T-cell (primary cell): ENCODE measurements around the gene SLC47A1. TPM values are rescaled to one million over a fixed set of nuclear protein-coding genes. Genes with fewer than 3 reads are reported as not detected.
A peak's percentile ranks its signal among the peaks of the same experiment; 100 is the strongest.

Source experiments
- ATAC-seq, 4 experiments: fragments of 200-7000 bp in 3 of 4; fragments of 150-1000 bp in 1 of 4; cut with Tn5 transposase; replicated peaks in 1 of 4; 1 replicate in 3 of 4; 2 replicates in 1 of 4; pipeline ENCODE4 v1.10.0; 2021; ENCODE audit warnings: moderate library complexity in 3 of 4, mild to moderate bottlenecking in 2 of 4, moderate number of reproducible peaks in 1 of 4
- CTCF ChIA-PET, 2 donors: fragments of 300-600 bp; sonication (Branson Sonifier 250); formaldehyde crosslinking; loops; one replicate each; lab custom pipeline; 2022; ENCODE audit warnings: antibody characterized with exemption in 2 of 2; lab: Charles Lee
- POLR2A ChIA-PET, 2 donors: fragments of 300-600 bp; sonication (Branson Sonifier 250); formaldehyde crosslinking; loops; one replicate each; lab custom pipeline; 2022; ENCODE audit warnings: antibody characterized with exemption in 2 of 2; lab: Charles Lee
- DNase-seq, 35 experiments: peaks; one replicate each; pipeline versions ENCODE4 v3.0.0 to v3.0.0-alpha.2; 2013 to 2023
- H3K27ac ChIP-seq: one replicate; pipeline ENCODE4 v1.5.1; 2013; ENCODE audit warnings: low read length
- H3K27me3 ChIP-seq, 2 experiments: replicated peaks in 1 of 2; 1 replicate in 1 of 2; 2 replicates in 1 of 2; pipeline versions ENCODE4 v1.6.1 to v1.7.0; 2013; ENCODE audit warnings: low read length in 1 of 2, mixed read lengths in 1 of 2; ENCODE audit not compliant: control insufficient read depth in 2 of 2, insufficient read depth in 2 of 2; ENCODE audit errors: extremely low read depth in 1 of 2
- H3K36me3 ChIP-seq, 2 donors: 1 replicate in 1 of 2; 2 replicates in 1 of 2; pipeline versions ENCODE4 v1.6.1 to v1.7.0; 2013; ENCODE audit warnings: low read length in 1 of 2; ENCODE audit not compliant: control insufficient read depth in 2 of 2, insufficient read depth in 1 of 2; ENCODE audit errors: extremely low read depth in 1 of 2
- H3K4me1 ChIP-seq, 2 experiments: 1 replicate in 1 of 2; 2 replicates in 1 of 2; pipeline versions ENCODE4 v1.6.1 to v1.7.0; 2013; ENCODE audit warnings: low read length in 2 of 2, mixed read lengths in 1 of 2; ENCODE audit not compliant: insufficient read depth in 2 of 2, control insufficient read depth in 1 of 2; ENCODE audit errors: extremely low read depth in 1 of 2
- H3K4me3 ChIP-seq, 2 donors: 1 replicate in 1 of 2; 2 replicates in 1 of 2; pipeline versions ENCODE4 v1.5.1 to v1.7.0; 2013; ENCODE audit warnings: mild to moderate bottlenecking in 2 of 2, low read length in 1 of 2, moderate library complexity in 1 of 2; ENCODE audit not compliant: control insufficient read depth in 1 of 2; ENCODE audit errors: extremely low read depth in 1 of 2
- H3K9me3 ChIP-seq: 2 replicates; pipeline ENCODE4 v1.7.0; 2013
- H3K27ac Mint-ChIP-seq, 2 donors: one replicate each; pipeline ENCODE4 v1.8.0; 2020 to 2021; ENCODE audit warnings: mild to moderate bottlenecking in 2 of 2, mixed read lengths in 2 of 2
- H3K27me3 Mint-ChIP-seq, 2 donors: one replicate each; pipeline ENCODE4 v1.8.0; 2021 to 2022; ENCODE audit warnings: mixed read lengths in 2 of 2
- H3K36me3 Mint-ChIP-seq: one replicate; pipeline ENCODE4 v1.8.0; 2021; ENCODE audit warnings: mixed read lengths
- H3K4me1 Mint-ChIP-seq, 3 donors: one replicate each; pipeline ENCODE4 v1.8.0; 2020 to 2022; ENCODE audit warnings: mixed read lengths in 3 of 3, mild to moderate bottlenecking in 1 of 3
- H3K4me3 Mint-ChIP-seq, 3 donors: one replicate each; pipeline ENCODE4 v1.8.0; 2020 to 2022; ENCODE audit warnings: mild to moderate bottlenecking in 3 of 3, mixed read lengths in 3 of 3, moderate library complexity in 3 of 3
- H3K9me3 Mint-ChIP-seq, 3 donors: one replicate each; pipeline ENCODE4 v1.8.0; 2020 to 2022; ENCODE audit warnings: mixed read lengths in 3 of 3
- WGBS: methylation state at CpG from one replicate; pipeline ENCODE4 v1.1.5; 2013; ENCODE audit warnings: missing lambda C conversion rate; ENCODE audit not compliant: insufficient coverage; 5-methylcytosine and 5-hydroxymethylcytosine counted together
- total RNA-seq, 35 experiments: library from RNA in 6 of 35; stranded (reverse) in 6 of 35; fragments of 120-200 nt in 1 of 35; gene quantifications; one replicate each; pipeline versions ENCODE4 v1.2.1 to v1.2.4 and lab custom pipeline; 2013 to 2026

The SLC47A1 gene
- total RNA-seq (under 1 TPM in 4 of 5 donors, not detected in 1; 0.10 to 0.66 (median 0.31) TPM), total RNA-seq (lab: John Stamatoyannopoulos, UW) (0 to 0.47 (median 0.06) reads per million in 29 experiments)
- total RNA-seq (2013) = 0.79 TPM

- ATAC-seq (peak; percentile 72 to 85 (median 81)), DNase-seq (peak in 4 of 35 experiments; percentile 6 to 23 (median 16))
- no peaks in the 10 kb centered on the region for H3K9me3 Mint-ChIP-seq
- POLR2A ChIA-PET = no interaction called here
- H3K4me1 ChIP-seq = peaks cover 0 to 18% of the 10 kb centered on the region in 2 experiments
- H3K36me3 ChIP-seq = no peaks in the 10 kb centered on the region
- H3K27me3 ChIP-seq = peaks cover 3 to 78% of the 10 kb centered on the region in 2 experiments
- peaks cover 14 to 19% (median 17%) of the 10 kb centered on the region in 3 donors for H3K4me1 Mint-ChIP-seq
- WGBS = 3% methylated on average over 84 of the region's 87 CpGs
- peak within 1 kb of the TSS in 1 of 2 donors; percentile 46 for H3K27ac Mint-ChIP-seq
- H3K27ac ChIP-seq = no peak within 1 kb of the TSS
- H3K27me3 Mint-ChIP-seq = peaks cover 49 to 57% of the 10 kb centered on the region in 2 donors
- H3K9me3 ChIP-seq = no peaks in the 10 kb centered on the region
- no peaks in the 10 kb centered on the region for H3K36me3 Mint-ChIP-seq
- peak within 1 kb of the TSS; percentile 58 to 81 (median 68) for H3K4me3 Mint-ChIP-seq
- CTCF ChIA-PET = interaction anchor here in 1 of 2 donors (0.6 kb wide), 1 partner anchor 37 kb away, joined by 3 read pairs; no protein-coding TSS in a partner anchor
- H3K4me3 ChIP-seq = peak within 1 kb of the TSS; percentile 15 to 41
Observed at GRCh38 chr17:19533718-19534561, at the start of gene SLC47A1. TSS of gene SLC47A1 (plus strand) at chr17:19533854. CDS start at chr17:19533940, 86 bp downstream.

GRCh38 chr17:19485800-19486340, 47.8 kb upstream of the SLC47A1 start:
- no peaks in the 10 kb centered on the region for H3K4me1 Mint-ChIP-seq
- no peaks in the 10 kb centered on the region for H3K36me3 ChIP-seq
- H3K4me3 Mint-ChIP-seq = no peak overlapping the region
- ChIA-PET POLR2A (no interaction called here), CTCF (no interaction called here)
- no peaks in the 10 kb centered on the region for H3K4me1 ChIP-seq
- DNase-seq (no peak), ATAC-seq (no peak)
- no peaks in the 10 kb centered on the region for H3K9me3 Mint-ChIP-seq
- peaks cover 5 to 9% of the 10 kb centered on the region in 2 donors for H3K27me3 Mint-ChIP-seq
- WGBS = 61% methylated on average over 2 of the region's 3 CpGs
- no peak overlapping the region for H3K4me3 ChIP-seq
- H3K27ac ChIP-seq = no peak overlapping the region
- no peaks in the 10 kb centered on the region for H3K36me3 Mint-ChIP-seq
- H3K27ac Mint-ChIP-seq = no peak overlapping the region
- H3K27me3 ChIP-seq = peaks cover 0 to 20% of the 10 kb centered on the region in 2 experiments
- H3K9me3 ChIP-seq = no peaks in the 10 kb centered on the region

GRCh38 chr17:19486351-19487023, 47.2 kb upstream of the SLC47A1 start:
- Mint-ChIP-seq H3K36me3 (no peaks in the 10 kb centered on the region), H3K27ac (no peak overlapping the region), H3K4me1 (no peaks in the 10 kb centered on the region), H3K27me3 (peaks cover 8 to 11% of the 10 kb centered on the region in 2 donors), H3K4me3 (no peak overlapping the region), H3K9me3 (no peaks in the 10 kb centered on the region)
- ChIA-PET CTCF (no interaction called here), POLR2A (no interaction called here)
- DNase-seq = no peak
- Histone ChIP-seq H3K4me1 (no peaks in the 10 kb centered on the region), H3K9me3 (no peaks in the 10 kb centered on the region), H3K36me3 (no peaks in the 10 kb centered on the region), H3K4me3 (no peak overlapping the region), H3K27ac (no peak overlapping the region), H3K27me3 (peaks cover 0 to 21% of the 10 kb centered on the region in 2 experiments)
- ATAC-seq = no peak
- WGBS = 97% methylated on average over 6 of the region's 13 CpGs

GRCh38 chr17:19487024-19487600, 46.5 kb upstream of the SLC47A1 start:
- peaks cover 0 to 21% of the 10 kb centered on the region in 2 experiments for H3K27me3 ChIP-seq
- 81% methylated on average over 9 of the region's 12 CpGs for WGBS
- no peak overlapping the region for H3K4me3 ChIP-seq
- ChIA-PET CTCF (interaction anchor here in 1 of 2 donors (0.6 kb wide), 1 partner anchor 283 kb away, joined by 4 read pairs; no protein-coding TSS in a partner anchor), POLR2A (no interaction called here)
- Mint-ChIP-seq H3K4me1 (no peaks in the 10 kb centered on the region), H3K36me3 (no peaks in the 10 kb centered on the region), H3K9me3 (no peaks in the 10 kb centered on the region), H3K27me3 (peaks cover 8 to 11% of the 10 kb centered on the region in 2 donors), H3K27ac (no peak overlapping the region), H3K4me3 (no peak overlapping the region)
- DNase-seq = no peak
- no peak overlapping the region for H3K27ac ChIP-seq
- no peak for ATAC-seq
- H3K4me1 ChIP-seq = no peaks in the 10 kb centered on the region
- H3K9me3 ChIP-seq = no peaks in the 10 kb centered on the region
- H3K36me3 ChIP-seq = no peaks in the 10 kb centered on the region

DNA sequence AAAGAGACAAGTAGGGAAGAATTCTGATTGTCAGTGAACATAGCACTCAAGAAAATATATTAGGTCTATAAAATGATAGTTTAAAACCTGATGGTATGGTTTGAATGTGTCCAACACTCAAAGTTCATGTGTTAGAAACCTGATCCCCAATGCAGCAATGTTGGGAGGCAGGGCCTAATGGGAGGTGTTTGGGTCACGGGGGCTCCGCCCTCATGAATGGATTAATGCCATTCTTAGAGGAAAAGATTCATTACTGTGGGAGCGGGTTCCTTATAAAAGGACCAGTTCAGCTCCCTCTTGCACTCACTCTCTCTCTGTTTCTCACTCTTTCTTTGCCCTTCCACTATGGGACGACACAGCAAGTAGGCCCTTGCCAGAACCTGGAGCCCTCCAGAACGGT, 41.5 kb upstream of the SLC47A1 start:
- ChIA-PET CTCF (no interaction called here), POLR2A (no interaction called here)
- Histone ChIP-seq H3K4me3 (no peak overlapping the region), H3K27ac (no peak overlapping the region), H3K36me3 (no peaks in the 10 kb centered on the region), H3K4me1 (no peaks in the 10 kb centered on the region), H3K9me3 (no peaks in the 10 kb centered on the region), H3K27me3 (peaks cover 0 to 25% of the 10 kb centered on the region in 2 experiments)
- DNase-seq = no peak
- H3K4me1 Mint-ChIP-seq = no peaks in the 10 kb centered on the region
- no peak overlapping the region for H3K27ac Mint-ChIP-seq
- WGBS = no CpG with 5 or more reads among the region's 5 CpGs
- no peak for ATAC-seq
- no peaks in the 10 kb centered on the region for H3K9me3 Mint-ChIP-seq
- H3K4me3 Mint-ChIP-seq = no peak overlapping the region
- H3K27me3 Mint-ChIP-seq = peaks cover 9 to 15% of the 10 kb centered on the region in 2 donors
- no peaks in the 10 kb centered on the region for H3K36me3 Mint-ChIP-seq
